IMR-90 (cell line): ENCODE data around the gene CFL2.

Source experiments
- CHD1 ChIP-seq: IDR thresholded peaks from 2 replicates; pipeline ENCODE4 v1.6.1; 2012; ENCODE audit warnings: low read depth, low read length, improper control_type of control experiment
- CTCF ChIP-seq: conservative IDR thresholded peaks from 2 replicates; pipeline ENCODE4 v1.5.1; 2012; ENCODE audit warnings: mild to moderate bottlenecking, low read depth, low read length, improper control_type of control experiment
- FOS ChIP-seq: fragments of 150-350 bp; IDR thresholded peaks from 2 replicates; pipeline ENCODE4 v1.6.1; 2016; ENCODE audit warnings: low read depth, low read length
- POLR2A ChIP-seq: IDR thresholded peaks from 2 replicates; pipeline ENCODE4 v1.6.1; 2012; ENCODE audit warnings: mild to moderate bottlenecking, low read depth, low read length
- RFX5 ChIP-seq: IDR thresholded peaks from 2 replicates; pipeline ENCODE4 v1.8.0; 2012; ENCODE audit warnings: low read depth, mild to moderate bottlenecking, low read length, moderate library complexity
- SMC3 ChIP-seq: fragments of 150-350 bp; IDR thresholded peaks from 2 replicates; pipeline ENCODE4 v1.6.1; 2016; ENCODE audit warnings: low read depth, mild to moderate bottlenecking, antibody characterized with exemption, low read length, moderate library complexity
- TF ChIP-seq, protein P1 (sequence below): fragments of 150-350 bp; IDR thresholded peaks from 2 replicates; pipeline ENCODE4 v1.6.1; 2017; ENCODE audit warnings: mild to moderate bottlenecking, antibody characterized with exemption, low read length, low read depth

DNA sequence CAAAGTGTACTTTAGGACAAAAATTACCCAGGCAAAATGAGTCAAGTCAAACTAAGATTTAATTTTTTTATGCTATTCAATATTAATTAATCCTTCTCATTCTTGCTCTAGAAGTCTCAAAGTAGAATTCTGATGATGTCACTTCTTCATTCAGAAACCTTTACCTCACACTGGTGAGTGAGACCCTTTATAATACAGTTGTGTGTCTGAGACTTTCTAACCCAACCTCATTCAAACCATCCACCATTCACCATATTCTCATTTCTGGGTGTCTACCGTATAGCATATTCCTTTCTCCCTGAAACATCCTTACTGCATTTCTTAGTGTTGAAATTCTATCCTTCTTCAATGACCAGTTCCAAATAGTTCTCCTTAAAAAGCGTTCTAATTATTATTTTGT, 40.8 kb upstream of the CFL2 start:
- TF ChIP-seq RFX5 (no peak), POLR2A (no peak), CTCF (no peak), FOS (no peak), SMC3 (no peak), CHD1 (no peak)
- TF ChIP-seq, protein P1, sequence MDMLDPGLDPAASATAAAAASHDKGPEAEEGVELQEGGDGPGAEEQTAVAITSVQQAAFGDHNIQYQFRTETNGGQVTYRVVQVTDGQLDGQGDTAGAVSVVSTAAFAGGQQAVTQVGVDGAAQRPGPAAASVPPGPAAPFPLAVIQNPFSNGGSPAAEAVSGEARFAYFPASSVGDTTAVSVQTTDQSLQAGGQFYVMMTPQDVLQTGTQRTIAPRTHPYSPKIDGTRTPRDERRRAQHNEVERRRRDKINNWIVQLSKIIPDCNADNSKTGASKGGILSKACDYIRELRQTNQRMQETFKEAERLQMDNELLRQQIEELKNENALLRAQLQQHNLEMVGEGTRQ, result no peak
